Measurements from ENCODE around the gene SPRR1B.
A peak's percentile ranks its signal among the peaks of the same experiment; 100 is the strongest.
"Not testable (repeated sequence)": the region's sequence is repeated elsewhere in the genome, so short reads cannot be mapped to it uniquely, and the experiment has no call there.

The SPRR1B gene

DNA sequence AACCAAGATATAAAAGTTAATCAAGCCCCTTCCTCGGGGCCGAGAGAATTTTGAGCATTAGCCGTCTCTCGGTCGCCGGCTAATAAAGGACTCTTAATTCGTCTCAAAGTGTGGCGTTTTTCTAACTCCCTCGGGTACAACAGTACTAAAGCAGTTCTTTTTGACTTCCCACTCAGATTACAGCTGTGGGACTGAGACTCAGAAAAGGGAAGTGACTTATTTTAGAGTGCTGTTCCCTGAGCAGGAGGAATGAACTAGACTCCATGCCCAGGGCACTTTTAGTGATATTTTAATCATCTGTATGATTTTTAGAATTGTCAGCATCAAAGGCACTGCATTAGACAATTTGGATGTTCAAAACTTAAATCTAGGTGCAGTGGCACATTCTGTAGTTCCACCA, 8.7 kb upstream of the SPRR1B start:
- not testable (repeated sequence) for DNase-seq (ENCODE audit: low read depth in 1 of 2, low spot score in 1 of 2); H3K27ac ChIP-seq (replicated peaks); H3K27me3 ChIP-seq (ENCODE audit: insufficient read depth, poor library complexity, severe bottlenecking); H3K4me3 ChIP-seq (replicated peaks; ENCODE audit: insufficient read depth, low read length)
- TF ChIP-seq SPI1 (IDR thresholded peaks at IDR 0.05; ENCODE audit: borderline replicate concordance, low read depth) = peak; percentile 85

DNA sequence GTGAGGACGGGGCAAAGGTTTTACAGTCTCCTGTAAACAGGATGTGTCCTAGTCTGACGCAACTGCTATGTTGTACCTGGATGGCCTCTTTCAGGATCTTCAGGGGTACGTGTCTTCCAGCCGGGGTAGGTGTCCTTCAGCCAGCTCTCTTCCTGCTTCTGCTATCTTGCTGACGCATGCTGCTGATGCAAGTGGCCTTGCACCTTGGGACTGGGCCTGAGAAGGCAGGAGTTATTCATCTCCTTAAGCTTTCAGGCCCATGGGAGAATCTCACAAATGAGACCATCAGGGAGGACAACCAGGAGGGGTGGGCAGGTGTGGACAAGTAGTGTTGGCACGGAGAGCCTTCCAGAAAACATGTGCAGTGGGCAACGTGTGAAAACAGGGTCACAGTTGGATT, 7.9 kb upstream of the SPRR1B start:
- H3K27me3 ChIP-seq (ENCODE audit: insufficient read depth, poor library complexity, severe bottlenecking) = no peaks in the 10 kb centered on the region
- DNase-seq (ENCODE audit: low read depth in 1 of 2, low spot score in 1 of 2) = no peak
- H3K27ac ChIP-seq (replicated peaks) = no peak overlapping the region
- H3K4me3 ChIP-seq (replicated peaks; ENCODE audit: insufficient read depth, low read length) = no peak overlapping the region
- TF ChIP-seq REST (IDR thresholded peaks at IDR 0.05; ENCODE audit: insufficient replicate concordance, low read depth) (no peak), GABPA (IDR thresholded peaks at IDR 0.05; ENCODE audit: low read depth) (no peak), POLR2AphosphoS5 (IDR thresholded peaks at IDR 0.05; ENCODE audit: low read depth) (no peak), SPI1 (IDR thresholded peaks at IDR 0.05; ENCODE audit: borderline replicate concordance, low read depth) (no peak)
- TF ChIP-seq, protein P1, sequence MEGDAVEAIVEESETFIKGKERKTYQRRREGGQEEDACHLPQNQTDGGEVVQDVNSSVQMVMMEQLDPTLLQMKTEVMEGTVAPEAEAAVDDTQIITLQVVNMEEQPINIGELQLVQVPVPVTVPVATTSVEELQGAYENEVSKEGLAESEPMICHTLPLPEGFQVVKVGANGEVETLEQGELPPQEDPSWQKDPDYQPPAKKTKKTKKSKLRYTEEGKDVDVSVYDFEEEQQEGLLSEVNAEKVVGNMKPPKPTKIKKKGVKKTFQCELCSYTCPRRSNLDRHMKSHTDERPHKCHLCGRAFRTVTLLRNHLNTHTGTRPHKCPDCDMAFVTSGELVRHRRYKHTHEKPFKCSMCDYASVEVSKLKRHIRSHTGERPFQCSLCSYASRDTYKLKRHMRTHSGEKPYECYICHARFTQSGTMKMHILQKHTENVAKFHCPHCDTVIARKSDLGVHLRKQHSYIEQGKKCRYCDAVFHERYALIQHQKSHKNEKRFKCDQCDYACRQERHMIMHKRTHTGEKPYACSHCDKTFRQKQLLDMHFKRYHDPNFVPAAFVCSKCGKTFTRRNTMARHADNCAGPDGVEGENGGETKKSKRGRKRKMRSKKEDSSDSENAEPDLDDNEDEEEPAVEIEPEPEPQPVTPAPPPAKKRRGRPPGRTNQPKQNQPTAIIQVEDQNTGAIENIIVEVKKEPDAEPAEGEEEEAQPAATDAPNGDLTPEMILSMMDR (IDR thresholded peaks at IDR 0.05; ENCODE audit: insufficient read depth, low read length) = no peak

GRCh38 chr1:153024413-153024812, 6.6 kb upstream of the SPRR1B start:
- no peak overlapping the region for H3K4me3 ChIP-seq (replicated peaks; ENCODE audit: insufficient read depth, low read length)
- TF ChIP-seq SPI1 (IDR thresholded peaks at IDR 0.05; ENCODE audit: borderline replicate concordance, low read depth) = no peak
- no peak for TF ChIP-seq POLR2AphosphoS5 (IDR thresholded peaks at IDR 0.05; ENCODE audit: low read depth)
- no peak for TF ChIP-seq GABPA (IDR thresholded peaks at IDR 0.05; ENCODE audit: low read depth)
- no peak for TF ChIP-seq REST (IDR thresholded peaks at IDR 0.05; ENCODE audit: insufficient replicate concordance, low read depth)
- no peak for DNase-seq (ENCODE audit: low read depth in 1 of 2, low spot score in 1 of 2)
- H3K27me3 ChIP-seq (ENCODE audit: insufficient read depth, poor library complexity, severe bottlenecking) = no peaks in the 10 kb centered on the region
- no peak overlapping the region for H3K27ac ChIP-seq (replicated peaks)

- no peak overlapping the region for H3K27ac ChIP-seq (replicated peaks)
Measured at GRCh38 chr1:153025797-153026196, 5.2 kb upstream of the SPRR1B start.

More at GRCh38 chr1:153025797-153026196, 5.2 kb upstream of the SPRR1B start:
- H3K4me3 ChIP-seq (replicated peaks; ENCODE audit: insufficient read depth, low read length) = no peak overlapping the region
- H3K27me3 ChIP-seq (ENCODE audit: insufficient read depth, poor library complexity, severe bottlenecking) = no peaks in the 10 kb centered on the region
- no peak for DNase-seq (ENCODE audit: low read depth in 1 of 2, low spot score in 1 of 2)
- TF ChIP-seq REST (IDR thresholded peaks at IDR 0.05; ENCODE audit: insufficient replicate concordance, low read depth) = no peak
- no peak for TF ChIP-seq POLR2AphosphoS5 (IDR thresholded peaks at IDR 0.05; ENCODE audit: low read depth)
- TF ChIP-seq, protein P1 (IDR thresholded peaks at IDR 0.05; ENCODE audit: insufficient read depth, low read length) = no peak
- TF ChIP-seq GABPA (IDR thresholded peaks at IDR 0.05; ENCODE audit: low read depth) = no peak
- no peak for TF ChIP-seq SPI1 (IDR thresholded peaks at IDR 0.05; ENCODE audit: borderline replicate concordance, low read depth)
